CD14-positive monocyte (primary cell): ENCODE measurements around the gene HLA-DMB. TPM values are rescaled to one million over a fixed set of nuclear protein-coding genes. Genes with fewer than 3 reads are reported as not detected.

Source experiments
- DNase-seq, 3 donors: peaks; one replicate each; pipeline ENCODE4 v3.0.0-alpha.2; 2011 to 2022
- H2AFZ ChIP-seq: 2 replicates; pipeline ENCODE4 v1.6.0; 2012; ENCODE audit warnings: mild to moderate bottlenecking, low read depth, low read length, inconsistent platforms; ENCODE audit not compliant: insufficient read depth, poor library complexity, severe bottlenecking
- H3K27ac ChIP-seq, 2 donors: 1 replicate in 1 of 2; 2 replicates in 1 of 2; pipeline ENCODE4 v1.5.1; 2012 to 2013; ENCODE audit warnings: low read length in 2 of 2, control low read depth in 1 of 2, inconsistent platforms in 1 of 2, low read depth in 1 of 2, mild to moderate bottlenecking in 1 of 2
- H3K27me3 ChIP-seq, 2 donors: one replicate each; pipeline versions ENCODE4 v1.6.0 to v1.6.1; 2011 to 2013; ENCODE audit warnings: low read length in 2 of 2; ENCODE audit not compliant: control insufficient read depth in 2 of 2, insufficient read depth in 2 of 2
- H3K36me3 ChIP-seq, 2 donors: replicated peaks in 1 of 2; 1 replicate in 1 of 2; 2 replicates in 1 of 2; pipeline versions ENCODE4 v1.5.1 to v1.6.1; 2012 to 2013; ENCODE audit warnings: low read length in 2 of 2, control low read depth in 1 of 2, inconsistent platforms in 1 of 2, mild to moderate bottlenecking in 1 of 2; ENCODE audit not compliant: insufficient read depth in 2 of 2, control insufficient read depth in 1 of 2
- H3K4me1 ChIP-seq, 2 donors: 1 replicate in 1 of 2; 2 replicates in 1 of 2; pipeline versions ENCODE4 v1.5.1 to v1.6.1; 2012 to 2013; ENCODE audit warnings: low read length in 2 of 2, control low read depth in 1 of 2, inconsistent platforms in 1 of 2, mild to moderate bottlenecking in 1 of 2, moderate library complexity in 1 of 2; ENCODE audit not compliant: insufficient read depth in 2 of 2, control insufficient read depth in 1 of 2
- H3K4me2 ChIP-seq: replicated peaks from 2 replicates; pipeline ENCODE3; 2012; ENCODE audit warnings: low read length, moderate library complexity, mild to moderate bottlenecking; ENCODE audit not compliant: poor library complexity, severe bottlenecking; ENCODE audit errors: extremely low read depth
- H3K4me3 ChIP-seq, 3 experiments: fragments of 200-600 bp in 1 of 3; sonication (generic) in 1 of 3; replicated peaks in 1 of 3; 1 replicate in 2 of 3; 2 replicates in 1 of 3; pipeline ENCODE4 v1.5.1; 2011 to 2013; ENCODE audit warnings: low read length in 3 of 3, mild to moderate bottlenecking in 3 of 3, control low read depth in 2 of 3, low read depth in 2 of 3, inconsistent platforms in 1 of 3, moderate library complexity in 1 of 3
- H3K79me2 ChIP-seq: 2 replicates; pipeline ENCODE4 v1.6.0; 2012; ENCODE audit warnings: mild to moderate bottlenecking, control low read depth, inconsistent platforms, low read length, moderate library complexity; ENCODE audit not compliant: insufficient read depth
- H3K9ac ChIP-seq: 2 replicates; pipeline ENCODE4 v1.6.0; 2017; ENCODE audit warnings: low read length, mild to moderate bottlenecking; ENCODE audit not compliant: insufficient read depth, poor library complexity, severe bottlenecking
- H3K9me3 ChIP-seq, 2 donors: replicated peaks in 1 of 2; 1 replicate in 1 of 2; 2 replicates in 1 of 2; pipeline versions ENCODE4 v1.5.1 to v1.6.1; 2012 to 2013; ENCODE audit warnings: low read length in 2 of 2, control low read depth in 1 of 2; ENCODE audit not compliant: control insufficient read depth in 1 of 2, insufficient read depth in 1 of 2
- H4K20me1 ChIP-seq: 2 replicates; pipeline ENCODE4 v1.6.0; 2012; ENCODE audit warnings: mild to moderate bottlenecking, low read length, control low read depth, moderate library complexity; ENCODE audit not compliant: insufficient read depth
- H3K27ac Mint-ChIP-seq, 7 donors: one replicate each; pipeline ENCODE4 v1.8.0; 2020; ENCODE audit warnings: mild to moderate bottlenecking in 7 of 7, mixed read lengths in 7 of 7, moderate library complexity in 6 of 7, inconsistent platforms in 2 of 7
- H3K27me3 Mint-ChIP-seq, 3 donors: one replicate each; pipeline ENCODE4 v1.8.0; 2021 to 2022; ENCODE audit warnings: low read depth in 3 of 3, mild to moderate bottlenecking in 3 of 3, mixed read lengths in 3 of 3, moderate library complexity in 3 of 3, inconsistent platforms in 1 of 3
- H3K36me3 Mint-ChIP-seq, 2 donors: one replicate each; pipeline ENCODE4 v1.8.0; 2020; ENCODE audit warnings: mixed read lengths in 2 of 2, inconsistent platforms in 1 of 2, mild to moderate bottlenecking in 1 of 2
- H3K4me1 Mint-ChIP-seq: one replicate; pipeline ENCODE4 v1.8.0; 2020; ENCODE audit warnings: mild to moderate bottlenecking, mixed read lengths
- H3K4me3 Mint-ChIP-seq, 2 donors: one replicate each; pipeline ENCODE4 v1.8.0; 2020; ENCODE audit warnings: mild to moderate bottlenecking in 2 of 2, mixed read lengths in 2 of 2, moderate library complexity in 1 of 2
- H3K9me3 Mint-ChIP-seq, 7 donors: one replicate each; pipeline ENCODE4 v1.8.0; 2020 to 2022; ENCODE audit warnings: mixed read lengths in 7 of 7, mild to moderate bottlenecking in 6 of 7, moderate library complexity in 6 of 7, inconsistent platforms in 2 of 7
- WGBS: methylation state at CpG from one replicate; pipeline ENCODE4 v1.1.5; 2013; ENCODE audit warnings: missing lambda C conversion rate; ENCODE audit not compliant: insufficient coverage; 5-methylcytosine and 5-hydroxymethylcytosine counted together
- intact Hi-C, 2 donors: fragments of 100-400 bp; cut with micrococcal nuclease; formaldehyde crosslinking; loops; one replicate each; pipeline versions ENCODE4 v1.15.0 to v1.15.1; 2023
- polyA plus RNA-seq, 3 donors: library from polyadenylated mRNA; depleted of rRNA in 1 of 3; unstranded in 2 of 3; stranded (reverse) in 1 of 3; fragments of 300-500 nt in 2 of 3; fragments of >200 nt in 1 of 3; fragmentation: Illumina TruSeq in 2 of 3; gene quantifications; 1 replicate in 2 of 3; 2 replicates in 1 of 3; pipeline ENCODE4 v1.2.3, GENCODE V29; 2012 to 2021
- TF ChIP-seq, protein P1 (sequence below): fragments of 200-600 bp; IDR thresholded peaks from one replicate; pipeline ENCODE4 v1.8.0; 2022; ENCODE audit warnings: antibody characterized with exemption, mild to moderate bottlenecking

Gene HLA-DMB
- polyA plus RNA-seq, 3 donors, result 510 to 924 (median 726) TPM

DNA sequence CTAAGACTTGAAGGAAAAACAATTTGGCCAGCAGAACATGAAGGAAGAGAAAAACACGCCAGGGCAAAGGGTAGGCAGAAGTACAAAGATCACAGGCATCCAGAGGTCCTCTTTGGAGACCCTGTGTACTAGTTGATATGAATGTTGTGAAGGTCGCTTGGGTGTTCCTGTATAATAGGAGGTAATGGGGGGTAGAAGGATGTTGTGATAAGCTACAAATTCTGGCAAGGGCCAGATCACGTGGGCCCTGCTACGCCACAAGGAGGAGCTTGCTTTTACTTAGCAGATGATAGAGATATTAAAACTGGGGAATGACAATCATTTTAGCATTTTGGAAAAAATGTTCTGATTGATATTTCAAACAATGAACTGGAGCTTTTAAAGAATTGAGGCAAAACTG is 12.9 kb upstream of the HLA-DMB start:
- peaks cover 0 to 2% (median 0%) of the 10 kb centered on the region in 3 donors for H3K27me3 Mint-ChIP-seq
- Histone ChIP-seq H3K36me3 (peaks cover 14 to 19% of the 10 kb centered on the region in 2 donors), H3K4me1 (peaks cover 56 to 57% of the 10 kb centered on the region in 2 donors), H3K27me3 (no peaks in the 10 kb centered on the region), H3K27ac (peak overlapping the region in 1 of 2 donors; percentile 86), H3K9ac (no peak overlapping the region), H3K9me3 (no peaks in the 10 kb centered on the region), H2AFZ (no peak overlapping the region), H3K4me3 (peak overlapping the region in 1 of 3 experiments; percentile 10), H3K4me2 (peak overlapping the region; percentile 89), H3K79me2 (peaks cover 74% of the 10 kb centered on the region), H4K20me1 (no peaks in the 10 kb centered on the region)
- H3K36me3 Mint-ChIP-seq, result peaks cover 26 to 27% of the 10 kb centered on the region in 2 donors
- TF ChIP-seq, protein P1, sequence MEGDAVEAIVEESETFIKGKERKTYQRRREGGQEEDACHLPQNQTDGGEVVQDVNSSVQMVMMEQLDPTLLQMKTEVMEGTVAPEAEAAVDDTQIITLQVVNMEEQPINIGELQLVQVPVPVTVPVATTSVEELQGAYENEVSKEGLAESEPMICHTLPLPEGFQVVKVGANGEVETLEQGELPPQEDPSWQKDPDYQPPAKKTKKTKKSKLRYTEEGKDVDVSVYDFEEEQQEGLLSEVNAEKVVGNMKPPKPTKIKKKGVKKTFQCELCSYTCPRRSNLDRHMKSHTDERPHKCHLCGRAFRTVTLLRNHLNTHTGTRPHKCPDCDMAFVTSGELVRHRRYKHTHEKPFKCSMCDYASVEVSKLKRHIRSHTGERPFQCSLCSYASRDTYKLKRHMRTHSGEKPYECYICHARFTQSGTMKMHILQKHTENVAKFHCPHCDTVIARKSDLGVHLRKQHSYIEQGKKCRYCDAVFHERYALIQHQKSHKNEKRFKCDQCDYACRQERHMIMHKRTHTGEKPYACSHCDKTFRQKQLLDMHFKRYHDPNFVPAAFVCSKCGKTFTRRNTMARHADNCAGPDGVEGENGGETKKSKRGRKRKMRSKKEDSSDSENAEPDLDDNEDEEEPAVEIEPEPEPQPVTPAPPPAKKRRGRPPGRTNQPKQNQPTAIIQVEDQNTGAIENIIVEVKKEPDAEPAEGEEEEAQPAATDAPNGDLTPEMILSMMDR, result no peak
- intact Hi-C loops, result loop anchor here in 1 of 2 donors (2.0 kb wide), 1 partner anchor 15 kb away; the partner anchor contains the start of gene BRD2
- no peaks in the 10 kb centered on the region for H3K9me3 Mint-ChIP-seq
- WGBS, result 55% methylated on average over 4 of the region's 4 CpGs
- no peak overlapping the region for H3K4me3 Mint-ChIP-seq
- DNase-seq, result no peak
- peak overlapping the region; percentile 77 to 98 (median 97) for H3K27ac Mint-ChIP-seq
- peaks cover 63% of the 10 kb centered on the region for H3K4me1 Mint-ChIP-seq

DNA sequence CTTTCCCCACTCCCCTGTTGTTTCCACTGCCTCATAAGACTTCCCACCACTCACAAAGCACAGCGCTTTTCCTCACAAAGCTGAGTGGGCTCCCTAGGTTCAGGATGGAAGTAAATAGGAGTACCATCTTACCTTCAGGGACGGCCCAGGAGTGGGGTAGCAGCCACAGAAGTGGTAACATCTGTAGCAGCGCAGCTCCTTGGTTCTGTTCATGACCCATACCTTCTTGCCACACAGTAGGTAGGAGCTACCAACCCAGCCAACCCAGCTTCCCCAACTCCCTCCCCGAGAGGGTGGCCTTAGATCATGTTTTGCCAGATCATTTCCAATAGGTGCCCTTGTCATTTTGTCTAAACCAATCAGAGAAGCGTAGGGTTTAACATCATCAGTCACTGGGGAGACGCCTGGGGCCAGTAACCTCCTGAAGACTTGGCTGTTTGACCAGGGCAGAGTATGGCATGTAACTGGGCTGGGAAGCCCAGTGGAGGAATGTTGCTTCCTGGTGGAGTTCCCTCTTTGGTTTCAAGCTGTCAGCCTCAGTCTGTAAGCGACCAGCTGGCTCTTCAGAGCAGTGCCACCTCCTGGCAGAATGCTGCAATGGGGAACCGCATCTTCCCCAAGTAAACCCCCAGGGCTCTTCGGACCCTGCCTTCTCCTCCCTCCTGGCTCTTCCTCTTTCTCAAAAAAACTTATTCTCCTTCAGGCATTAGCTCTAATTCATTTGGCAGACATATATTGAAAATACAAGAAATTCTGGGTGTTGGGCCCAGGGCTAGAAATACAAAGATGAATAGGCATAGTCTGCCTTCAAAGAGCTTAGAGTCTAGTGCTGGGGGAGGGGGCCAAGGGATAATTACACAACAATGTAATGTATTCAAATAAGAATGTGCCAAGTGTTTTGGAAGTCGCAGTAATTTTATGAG is 12.2 kb upstream of the HLA-DMB start, which contains the start of gene HLA-DMA:
Gene HLA-DMA, minus strand, starts transcription at position 281 of the 923 bp plus-strand sequence. Its CDS starts 61 bp downstream, at position 220.
- H3K4me2 ChIP-seq, result peak within 1 kb of the TSS; percentile 89
- 8% methylated on average over 7 of the region's 10 CpGs for WGBS
- TF ChIP-seq, protein P1, result peak; percentile 88
- peak within 1 kb of the TSS; percentile 84 to 95 (median 92) for H3K4me3 ChIP-seq
- peak within 1 kb of the TSS; percentile 94 to 98 (median 97) for H3K27ac Mint-ChIP-seq
- H3K36me3 Mint-ChIP-seq, result peaks cover 33 to 34% of the 10 kb centered on the region in 2 donors
- H4K20me1 ChIP-seq, result no peaks in the 10 kb centered on the region
- peaks cover 74% of the 10 kb centered on the region for H3K79me2 ChIP-seq
- intact Hi-C loops, result loop anchor here in 1 of 2 donors (2.0 kb wide), 1 partner anchor 16 kb away; the partner anchor contains the start of gene BRD2
- H3K27me3 Mint-ChIP-seq, result peaks cover 0 to 2% (median 0%) of the 10 kb centered on the region in 3 donors
- no peaks in the 10 kb centered on the region for H3K9me3 ChIP-seq
- no peaks in the 10 kb centered on the region for H3K27me3 ChIP-seq
- H3K36me3 ChIP-seq, result peaks cover 14 to 26% of the 10 kb centered on the region in 2 donors
- H3K9ac ChIP-seq, result peak within 1 kb of the TSS; percentile 48
- H3K9me3 Mint-ChIP-seq, result no peaks in the 10 kb centered on the region
- H3K4me1 ChIP-seq, result peaks cover 62 to 64% of the 10 kb centered on the region in 2 donors
- peak; percentile 98 to 99 (median 99) for DNase-seq
- H3K4me1 Mint-ChIP-seq, result peaks cover 70% of the 10 kb centered on the region
- H3K27ac ChIP-seq, result peak within 1 kb of the TSS; percentile 74 to 86
- peak within 1 kb of the TSS; percentile 93 to 96 for H3K4me3 Mint-ChIP-seq
- H2AFZ ChIP-seq, result peak within 1 kb of the TSS; percentile 61
